CD4-positive, alpha-beta T cell treated with Interleukin-4 for 4 hours (primary cell): ENCODE data around the gene SLC45A3.

ENCODE experiments used
- DNase-seq: peaks from one replicate; pipeline ENCODE4 v3.0.0-alpha.2; 2020

The SLC45A3 gene

DNA sequence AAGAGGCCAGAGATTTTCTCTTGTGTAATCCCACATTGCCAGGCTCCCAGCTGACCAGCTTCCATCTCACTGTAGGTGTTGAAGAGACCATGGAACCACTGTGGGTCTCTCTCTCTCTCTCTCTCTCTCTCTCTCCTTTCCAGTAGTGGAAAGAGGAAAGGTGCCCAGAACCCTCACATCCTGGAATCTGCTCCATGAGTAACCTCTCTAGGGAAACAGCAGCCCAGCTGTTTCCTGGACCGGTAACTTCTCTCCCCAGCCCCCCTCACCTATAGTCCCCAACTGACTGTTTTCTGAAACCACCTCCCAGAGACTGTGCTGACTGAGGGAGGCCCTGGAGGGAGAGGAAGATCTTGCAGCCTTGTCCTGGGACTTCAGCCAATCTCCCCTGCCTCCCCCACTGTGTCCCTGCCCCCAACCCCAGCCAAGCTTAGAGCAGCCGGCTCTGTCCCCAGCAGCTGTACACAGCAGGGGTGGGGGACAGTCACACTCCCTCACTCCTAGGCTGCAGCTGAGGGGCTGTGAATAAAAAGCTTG is 20.6 kb upstream of the SLC45A3 start:
- no peak for DNase-seq

- DNase-seq: no peak
These were observed 19.1 kb upstream of the SLC45A3 start for GRCh38 chr1:205699416-205699815.

- no peak for DNase-seq
These were observed 18.6 kb upstream of the SLC45A3 start for GRCh38 chr1:205698921-205699320.

- DNase-seq: no peak
These were observed 13.2 kb upstream of the SLC45A3 start for GRCh38 chr1:205693421-205693991.

DNA sequence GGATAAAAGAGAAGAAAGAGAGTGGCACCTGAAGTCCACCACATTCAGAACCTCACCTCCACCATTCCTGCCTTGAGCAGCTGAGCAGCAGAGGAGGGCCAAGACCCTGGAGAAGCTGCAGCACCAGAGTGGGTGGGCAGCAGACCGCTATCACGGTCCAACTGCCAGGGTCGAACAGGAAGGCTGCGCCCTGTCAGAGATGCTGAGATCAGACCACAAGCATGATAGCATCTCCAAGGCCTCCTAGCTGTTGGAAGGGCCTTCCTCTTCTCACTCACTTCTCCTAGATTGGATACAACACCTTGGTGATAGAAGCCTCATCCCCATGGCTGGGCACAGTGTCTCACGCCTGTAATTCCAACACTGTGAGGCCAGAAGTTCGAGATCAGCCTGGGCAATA is 12.1 kb upstream of the SLC45A3 start:
- no peak for DNase-seq

DNA sequence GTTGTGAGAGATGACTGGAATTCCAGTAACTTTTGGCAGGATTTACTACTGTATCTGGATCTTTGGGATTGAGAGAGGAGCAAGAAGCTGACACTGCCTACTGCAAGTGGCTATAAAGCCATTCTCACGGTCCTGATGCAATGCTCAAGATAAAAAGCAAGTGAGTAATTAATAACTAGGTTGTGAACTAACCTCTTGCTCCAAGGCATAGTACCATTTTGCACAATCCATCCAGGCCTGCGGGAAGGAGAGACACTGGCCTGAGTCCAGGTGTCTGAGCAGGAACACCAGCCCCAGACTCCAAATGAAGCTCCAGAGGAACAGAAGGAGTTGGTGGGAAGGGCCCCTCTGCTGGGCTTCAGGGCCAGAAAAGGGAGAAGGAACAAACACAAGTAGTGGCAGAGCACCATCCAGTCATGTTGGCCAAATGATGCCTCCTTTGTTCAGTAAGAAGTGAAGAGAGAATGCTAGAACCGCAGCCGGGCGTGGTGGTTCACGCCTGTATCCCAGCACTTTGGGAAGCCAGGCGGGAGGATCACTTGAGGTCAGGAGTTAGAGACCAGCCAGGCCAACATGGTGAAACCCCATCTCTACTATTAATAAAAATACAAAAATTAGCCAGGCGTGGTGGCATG is 9.9 kb upstream of the SLC45A3 start:
- no peak for DNase-seq

- no peak for DNase-seq
These were observed 9.2 kb upstream of the SLC45A3 start for GRCh38 chr1:205689479-205689878.

DNA sequence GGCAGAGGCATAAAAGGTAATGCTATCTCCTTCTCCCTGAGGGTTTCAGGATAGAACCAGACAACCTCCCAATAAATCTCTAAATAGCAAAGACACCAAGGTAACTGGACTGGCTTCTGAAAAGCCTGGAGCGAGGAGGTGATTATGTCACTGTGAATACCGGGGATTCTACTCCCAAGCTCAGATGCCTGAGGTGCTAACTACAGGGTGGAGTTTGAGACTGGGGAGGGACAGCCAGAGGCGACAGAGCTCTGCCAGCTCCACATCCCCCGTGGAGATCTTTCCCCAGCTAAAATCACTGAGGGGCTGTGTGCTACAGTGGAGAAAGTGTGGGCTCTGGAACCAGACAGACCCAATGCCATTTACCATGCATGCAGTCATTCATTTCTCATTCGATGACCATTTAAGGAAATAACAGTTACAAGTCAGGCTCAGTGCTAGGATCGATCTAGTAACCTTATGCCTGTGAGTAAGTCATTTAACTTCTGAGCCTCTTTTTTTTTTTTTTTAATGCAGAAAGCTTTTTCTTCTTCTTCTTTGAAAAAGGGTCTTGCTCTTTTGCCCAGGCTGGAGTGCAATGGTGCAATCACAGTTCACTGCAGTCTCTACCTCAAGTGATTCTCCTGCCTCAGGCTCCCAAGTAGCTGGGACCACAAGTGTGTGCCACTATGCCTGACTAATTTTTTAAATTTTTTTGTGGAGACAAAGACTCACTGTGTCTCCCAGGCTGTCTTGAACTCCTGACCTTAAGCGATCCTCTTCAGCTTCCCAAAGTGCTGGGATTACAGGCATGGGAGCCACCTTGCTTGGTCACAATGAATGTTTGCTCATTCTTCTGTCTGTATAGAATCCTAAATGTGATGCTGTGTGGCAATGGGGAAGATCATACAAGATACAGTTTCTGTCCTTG is 8.1 kb upstream of the SLC45A3 start:
- DNase-seq: no peak

DNA sequence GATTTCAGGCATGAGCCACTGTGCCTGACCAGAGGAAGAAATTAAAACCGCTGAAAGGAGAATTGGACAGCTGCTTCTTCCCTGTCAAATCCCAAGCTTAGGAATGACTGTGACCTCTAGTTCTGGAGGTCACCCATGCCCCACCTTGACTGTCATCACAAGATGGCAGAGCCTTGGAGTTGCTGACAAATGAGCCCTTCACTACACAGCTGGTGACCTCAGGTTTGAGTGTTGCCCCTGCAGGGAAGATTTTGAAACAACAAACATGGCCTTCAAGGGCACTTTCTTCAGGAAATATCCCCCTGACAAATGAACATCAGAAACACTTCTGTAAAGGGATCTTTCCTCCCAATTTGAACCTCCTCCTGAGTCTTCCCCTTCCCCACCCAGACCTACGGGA is 6.9 kb upstream of the SLC45A3 start:
- no peak for DNase-seq

DNA sequence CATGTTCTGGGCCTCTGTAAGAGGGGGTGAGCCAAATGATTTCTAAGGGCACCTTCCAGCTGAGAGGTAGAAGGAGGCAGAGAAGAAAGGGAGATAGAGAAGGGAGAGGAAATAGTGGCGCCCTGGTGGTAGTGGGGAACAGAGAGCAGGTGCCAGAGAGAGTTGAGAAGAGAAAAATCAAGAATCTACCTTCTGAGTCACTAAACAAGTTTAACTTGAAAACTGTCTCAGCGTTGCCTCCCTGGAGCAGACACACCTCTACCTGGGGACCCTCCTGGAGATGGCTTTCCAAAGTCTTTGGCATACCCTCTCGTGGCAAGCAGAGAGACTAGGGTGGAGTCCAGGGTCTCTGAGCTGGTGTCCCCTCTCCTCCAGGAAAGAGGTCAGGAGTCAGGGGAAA is 1.1 kb upstream of the SLC45A3 start:
- DNase-seq: no peak

GRCh38 chr1:205678286-205679111 is 1.8 kb downstream of the SLC45A3 start:
- DNase-seq: no peak

- DNase-seq: no peak
These were observed 3.1 kb downstream of the SLC45A3 start for GRCh38 chr1:205677167-205677566.

DNA sequence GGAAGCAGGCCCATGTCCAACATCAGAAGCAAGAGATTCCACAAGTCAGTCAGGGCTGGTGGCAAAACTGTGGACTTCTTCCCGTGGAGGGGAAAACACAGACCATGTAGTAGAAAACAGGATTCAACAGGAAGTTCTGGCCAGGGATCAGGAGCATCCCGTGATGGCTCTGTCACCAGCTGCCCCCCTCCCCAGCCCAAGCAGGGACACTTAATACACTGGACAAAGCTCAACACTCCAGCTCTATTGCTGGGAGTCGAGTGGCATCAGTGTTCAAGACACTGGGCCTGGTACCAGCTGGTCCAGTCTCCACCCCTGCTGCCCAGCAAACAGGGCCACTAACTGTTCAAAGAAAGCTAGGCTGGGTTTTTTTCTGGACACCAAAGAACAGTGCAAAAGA is 3.7 kb downstream of the SLC45A3 start:
- no peak for DNase-seq

- no peak for DNase-seq
These were observed 4.3 kb downstream of the SLC45A3 start for GRCh38 chr1:205676002-205676401.

- no peak for DNase-seq
These were observed 5.1 kb downstream of the SLC45A3 start for GRCh38 chr1:205675247-205675646.

- DNase-seq: no peak
These were observed 7.3 kb downstream of the SLC45A3 start for GRCh38 chr1:205672970-205673369.

- DNase-seq: no peak
These were observed 7.9 kb downstream of the SLC45A3 start for GRCh38 chr1:205672395-205672889.

DNA sequence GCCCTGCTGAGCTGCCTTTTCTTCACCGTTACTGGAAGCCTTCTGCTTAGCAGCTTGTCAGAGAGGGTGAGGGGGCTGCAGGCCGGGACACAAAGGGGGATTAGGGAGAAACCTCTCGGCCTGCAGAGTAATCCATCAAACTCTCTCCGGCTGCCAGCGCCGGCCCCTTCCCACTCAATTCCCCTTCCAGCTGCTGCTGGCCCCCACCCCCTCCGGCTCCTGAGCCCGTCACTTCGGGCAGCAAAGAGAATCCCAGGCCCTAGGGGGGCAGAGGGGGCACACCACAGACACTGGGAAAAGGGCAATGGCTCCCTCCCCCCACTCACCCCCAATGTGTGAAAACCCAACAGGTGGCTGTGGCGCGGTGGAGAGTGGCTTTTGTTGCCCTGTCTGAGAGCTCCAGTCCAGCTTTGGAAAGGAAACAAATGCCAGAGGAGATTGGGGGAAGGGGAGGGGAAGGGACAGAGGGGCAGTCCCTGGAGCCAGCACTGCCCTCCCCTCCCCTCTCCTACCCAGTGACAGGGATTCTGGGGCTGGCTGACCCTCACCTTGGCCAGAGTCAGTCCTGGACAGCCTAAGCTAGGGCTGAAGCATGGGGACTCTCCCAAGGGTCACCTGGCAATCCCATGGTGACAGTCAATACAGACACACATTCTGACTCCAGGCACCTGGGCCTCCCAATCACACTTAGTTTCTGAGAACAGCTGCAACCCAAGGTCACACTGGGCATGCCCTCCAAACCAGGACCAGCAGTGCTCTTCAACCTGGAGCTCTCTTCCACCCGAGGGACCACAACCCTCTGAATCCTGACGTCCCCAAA is 9.5 kb downstream of the SLC45A3 start:
- DNase-seq: no peak

- no peak for DNase-seq
These were observed 10.2 kb downstream of the SLC45A3 start for GRCh38 chr1:205670150-205670446.

DNA sequence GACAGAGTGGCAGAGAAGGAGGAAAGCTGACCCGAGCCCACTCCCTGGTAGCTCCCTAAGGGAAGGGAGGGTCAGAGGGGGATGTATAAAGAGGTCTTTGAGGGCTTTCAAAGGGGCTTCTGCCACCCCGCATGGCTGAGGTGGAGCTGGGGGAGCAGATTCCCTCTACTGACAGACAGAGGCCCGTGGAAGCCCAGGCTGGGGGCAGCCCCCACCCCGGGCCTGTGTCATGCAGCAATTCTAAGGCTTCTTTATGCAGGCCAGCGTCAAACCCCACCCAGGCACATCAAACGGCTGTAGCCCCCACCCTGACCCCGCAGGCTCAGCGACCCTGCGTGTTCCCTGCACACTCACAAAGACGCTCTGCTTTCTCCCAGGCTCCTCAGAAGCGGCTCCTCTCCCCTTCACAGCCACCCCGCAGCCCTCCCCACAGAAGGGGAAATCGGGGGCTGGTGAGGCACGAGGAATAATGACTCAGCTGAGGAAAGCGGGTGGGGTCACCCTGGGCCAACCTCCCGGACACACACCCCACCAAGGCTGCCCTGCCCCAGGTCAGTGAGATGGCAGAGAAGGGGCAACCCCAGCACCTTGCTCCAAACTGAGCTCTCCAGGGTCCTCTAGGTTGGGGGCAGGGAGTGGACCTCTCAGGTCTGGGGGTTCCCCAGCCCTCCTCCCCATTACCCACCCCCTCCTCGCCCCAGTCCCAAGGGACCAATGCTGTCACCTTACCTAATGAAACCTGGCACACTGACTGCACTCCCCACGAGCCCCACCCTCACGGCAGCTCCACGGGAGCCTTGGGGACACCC is 10.8 kb downstream of the SLC45A3 start:
- no peak for DNase-seq

- DNase-seq: no peak
These were observed 11.4 kb downstream of the SLC45A3 start for GRCh38 chr1:205668951-205669340.
